Spleen (tissue), 7 donors: Measurements from ENCODE around the gene BCL2.

ENCODE experiments used
- POLR2AphosphoS5 ChIP-seq, 3 donors: sonication (generic); formaldehyde crosslinking; IDR thresholded peaks; one replicate each; pipeline ENCODE4 v1.5.1; 2017; ENCODE audit warnings: antibody characterized with exemption in 3 of 3
- TF ChIP-seq, protein P1 (sequence below), 11 experiments: fragments of 200-600 bp in 7 of 11; fragments of 450-650 bp in 4 of 11; sonication (generic) in 4 of 11; IDR thresholded peaks in 8 of 11; conservative IDR thresholded peaks in 3 of 11; 1 replicate in 7 of 11; 2 replicates in 4 of 11; pipeline versions ENCODE4 v1.4.0 to v1.8.0; 2016 to 2021; ENCODE audit warnings: antibody characterized with exemption in 11 of 11, inconsistent platforms in 4 of 11, mild to moderate bottlenecking in 1 of 11
- donor health status: DM: no; HTN: no; CAD: no; lungs with moderate emphysema.
- donor health status: DM: no; HTN: no; CAD: no.
- donor health status: DM: no; HTN: no; CAD: no.

DNA sequence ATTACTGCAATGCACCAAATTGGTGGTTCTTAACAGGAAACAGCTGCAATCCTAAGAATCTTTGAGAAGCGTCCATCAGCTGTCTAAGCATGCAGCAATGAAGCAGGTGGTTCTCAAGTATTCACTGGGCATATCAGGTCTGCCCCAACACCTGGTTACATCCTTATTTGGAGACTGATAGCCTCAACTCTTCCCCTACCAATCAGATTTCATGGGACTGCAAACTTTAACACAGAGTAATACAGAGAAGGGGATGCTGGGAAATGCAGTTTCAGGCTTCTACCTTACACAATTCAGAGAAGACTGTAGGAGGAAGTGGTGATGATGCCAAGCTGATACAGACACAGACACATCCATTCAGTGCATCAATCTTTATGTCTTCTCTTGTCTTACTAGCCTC, 240.5 kb downstream of the BCL2 start:
- TF ChIP-seq, protein P1, sequence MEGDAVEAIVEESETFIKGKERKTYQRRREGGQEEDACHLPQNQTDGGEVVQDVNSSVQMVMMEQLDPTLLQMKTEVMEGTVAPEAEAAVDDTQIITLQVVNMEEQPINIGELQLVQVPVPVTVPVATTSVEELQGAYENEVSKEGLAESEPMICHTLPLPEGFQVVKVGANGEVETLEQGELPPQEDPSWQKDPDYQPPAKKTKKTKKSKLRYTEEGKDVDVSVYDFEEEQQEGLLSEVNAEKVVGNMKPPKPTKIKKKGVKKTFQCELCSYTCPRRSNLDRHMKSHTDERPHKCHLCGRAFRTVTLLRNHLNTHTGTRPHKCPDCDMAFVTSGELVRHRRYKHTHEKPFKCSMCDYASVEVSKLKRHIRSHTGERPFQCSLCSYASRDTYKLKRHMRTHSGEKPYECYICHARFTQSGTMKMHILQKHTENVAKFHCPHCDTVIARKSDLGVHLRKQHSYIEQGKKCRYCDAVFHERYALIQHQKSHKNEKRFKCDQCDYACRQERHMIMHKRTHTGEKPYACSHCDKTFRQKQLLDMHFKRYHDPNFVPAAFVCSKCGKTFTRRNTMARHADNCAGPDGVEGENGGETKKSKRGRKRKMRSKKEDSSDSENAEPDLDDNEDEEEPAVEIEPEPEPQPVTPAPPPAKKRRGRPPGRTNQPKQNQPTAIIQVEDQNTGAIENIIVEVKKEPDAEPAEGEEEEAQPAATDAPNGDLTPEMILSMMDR (IDR thresholded peaks at IDR 0.05 in 8 of 11, conservative IDR thresholded peaks at IDR 0.05 in 3 of 11) = no peak
- no peak for TF ChIP-seq POLR2AphosphoS5 (IDR thresholded peaks at IDR 0.05)
